ENCODE results near the gene COIL. TPM values are rescaled to one million over a fixed set of nuclear protein-coding genes. Genes with fewer than 3 reads are reported as not detected.
A peak's percentile ranks its signal among the peaks of the same experiment; 100 is the strongest.
"Not testable (repeated sequence)": the region's sequence is repeated elsewhere in the genome, so short reads cannot be mapped to it uniquely, and the experiment has no call there.

COIL gene
- total RNA-seq, 1 donor from 2014 or later, result 20.3 TPM

DNA sequence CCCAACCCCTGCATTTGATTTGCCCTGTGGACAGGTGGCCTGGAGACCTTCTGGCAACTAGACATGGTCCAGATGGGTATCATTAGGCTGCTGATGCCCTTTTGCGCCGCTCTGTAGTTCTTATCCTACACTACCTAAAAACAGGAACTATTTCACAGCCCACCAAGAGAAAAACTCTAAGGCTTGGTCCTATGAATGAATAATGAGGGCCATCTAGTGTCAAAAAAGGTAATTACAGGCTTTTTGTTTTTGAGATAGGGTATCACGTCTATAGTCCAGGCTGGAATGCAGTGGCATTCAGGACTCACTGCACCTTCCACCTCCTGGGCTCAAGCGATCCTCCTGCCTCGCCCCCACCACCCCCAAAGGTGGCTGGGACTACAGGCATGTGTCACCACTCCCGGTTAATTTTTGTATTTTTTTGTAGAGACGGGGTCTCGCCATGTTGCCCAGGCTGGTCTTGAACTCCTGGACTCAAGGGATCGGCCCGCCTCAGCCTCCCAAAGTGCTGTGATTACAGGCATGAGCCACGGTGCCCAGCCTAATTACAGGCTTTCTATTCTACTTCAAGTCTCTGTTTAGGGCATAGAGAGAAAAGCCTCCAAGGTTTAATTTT is 20.9 kb downstream of the COIL start:
- H3K27ac Mint-ChIP-seq, result peak overlapping the region; percentile 65
- peaks cover 25% of the 10 kb centered on the region for H3K4me1 Mint-ChIP-seq (ENCODE audit: low read depth)
- no peak for DNase-seq (ENCODE audit: low spot score)
- intact Hi-C loops (cut with micrococcal nuclease), result loop anchor here (1.0 to 10.0 kb wide), 4 partner anchors 48 to 345 kb away; partner anchors contain the start of genes DGKE and NOG
- H3K9me3 Mint-ChIP-seq, result no peaks in the 10 kb centered on the region
- H3K27me3 Mint-ChIP-seq (ENCODE audit: low read depth), result no peaks in the 10 kb centered on the region
- peaks cover 70% of the 10 kb centered on the region for H3K36me3 Mint-ChIP-seq (ENCODE audit: low read depth)
- H3K4me3 Mint-ChIP-seq (ENCODE audit: low read depth), result no peak overlapping the region

GRCh38 chr17:56938206-56938605 is 22.6 kb downstream of the COIL start:
- DNase-seq (ENCODE audit: low spot score); H3K27me3 Mint-ChIP-seq (ENCODE audit: low read depth); intact Hi-C loops (cut with micrococcal nuclease); H3K9me3 Mint-ChIP-seq: not testable (repeated sequence)
- Mint-ChIP-seq H3K4me3 (ENCODE audit: low read depth) (peak overlapping the region; percentile 38), H3K4me1 (ENCODE audit: low read depth) (peaks cover 30% of the 10 kb centered on the region), H3K36me3 (ENCODE audit: low read depth) (peaks cover 72% of the 10 kb centered on the region), H3K27ac (peak overlapping the region; percentile 78)

DNA sequence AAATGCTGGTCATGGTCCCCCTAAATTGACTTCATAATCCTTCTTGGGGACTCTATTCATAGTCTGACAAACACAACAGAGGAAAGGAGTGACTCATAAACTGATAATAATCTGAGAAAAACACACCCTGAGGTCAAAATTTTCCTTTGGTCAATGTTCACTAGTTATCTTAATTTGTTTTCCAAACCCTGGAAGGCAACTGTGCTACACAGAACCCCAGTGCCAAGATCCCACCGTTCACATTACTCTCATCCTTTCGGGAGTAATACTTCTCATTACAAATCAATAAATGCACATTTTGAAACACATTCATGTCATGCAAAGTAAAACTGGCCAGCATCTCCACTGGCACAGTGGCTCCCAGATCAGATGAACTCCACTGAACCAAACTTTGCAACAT is 23.2 kb downstream of the COIL start:
- intact Hi-C loops (cut with micrococcal nuclease), result no loop called here
- no peaks in the 10 kb centered on the region for H3K27me3 Mint-ChIP-seq (ENCODE audit: low read depth)
- peak overlapping the region; percentile 38 for H3K4me3 Mint-ChIP-seq (ENCODE audit: low read depth)
- no peak for DNase-seq (ENCODE audit: low spot score)
- H3K4me1 Mint-ChIP-seq (ENCODE audit: low read depth), result peaks cover 30% of the 10 kb centered on the region
- no peaks in the 10 kb centered on the region for H3K9me3 Mint-ChIP-seq
- peaks cover 72% of the 10 kb centered on the region for H3K36me3 Mint-ChIP-seq (ENCODE audit: low read depth)
- H3K27ac Mint-ChIP-seq, result peak overlapping the region; percentile 78

DNA sequence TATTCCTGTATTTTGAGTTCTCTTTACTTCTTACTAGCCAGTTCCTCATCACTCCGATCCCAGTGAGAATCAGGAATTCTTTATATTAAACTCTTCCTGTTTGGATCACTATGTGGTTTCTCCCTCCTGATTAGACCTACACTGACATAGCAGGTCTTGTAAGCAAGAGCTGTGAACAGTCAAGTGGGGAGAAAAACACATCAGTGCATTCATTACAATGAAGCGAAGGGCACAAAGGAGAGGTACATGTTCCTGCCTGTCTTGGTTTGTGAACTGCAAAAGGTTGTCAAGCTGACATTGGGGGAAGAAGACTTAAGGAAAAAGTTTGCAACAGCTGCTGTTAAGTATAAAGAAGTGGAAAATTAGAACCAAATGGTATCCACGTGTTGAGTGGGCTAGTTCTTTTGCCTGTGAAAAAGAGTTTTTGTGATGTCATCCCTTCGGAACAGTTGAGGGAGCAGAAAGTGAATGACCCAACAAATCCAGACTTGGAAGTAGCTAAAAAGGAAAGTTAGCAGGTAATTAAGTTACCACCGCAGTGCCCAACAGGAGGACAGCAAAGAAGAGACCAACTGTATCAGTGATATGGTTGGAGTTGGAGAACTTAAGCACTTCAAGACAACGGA is 24.0 kb downstream of the COIL start:
- Mint-ChIP-seq H3K36me3 (ENCODE audit: low read depth) (peaks cover 72% of the 10 kb centered on the region), H3K4me1 (ENCODE audit: low read depth) (peaks cover 30% of the 10 kb centered on the region)

GRCh38 chr17:56935461-56935860 is 25.4 kb downstream of the COIL start:
- intact Hi-C loops (cut with micrococcal nuclease), result no loop called here
- H3K27ac Mint-ChIP-seq, result no peak overlapping the region
- peaks cover 73% of the 10 kb centered on the region for H3K36me3 Mint-ChIP-seq (ENCODE audit: low read depth)
- H3K9me3 Mint-ChIP-seq, result peaks cover 8% of the 10 kb centered on the region
- peaks cover 30% of the 10 kb centered on the region for H3K4me1 Mint-ChIP-seq (ENCODE audit: low read depth)
- H3K27me3 Mint-ChIP-seq (ENCODE audit: low read depth), result no peaks in the 10 kb centered on the region
- DNase-seq (ENCODE audit: low spot score), result no peak
- H3K4me3 Mint-ChIP-seq (ENCODE audit: low read depth), result no peak overlapping the region

More for the DNA sequence above, 24.0 kb downstream of the COIL start:
- H3K4me3 Mint-ChIP-seq (ENCODE audit: low read depth), result no peak overlapping the region
- H3K27me3 Mint-ChIP-seq (ENCODE audit: low read depth), result no peaks in the 10 kb centered on the region
- H3K27ac Mint-ChIP-seq, result peak overlapping the region; percentile 73
- intact Hi-C loops (cut with micrococcal nuclease), result no loop called here
- no peaks in the 10 kb centered on the region for H3K9me3 Mint-ChIP-seq
- no peak for DNase-seq (ENCODE audit: low spot score)

DNA sequence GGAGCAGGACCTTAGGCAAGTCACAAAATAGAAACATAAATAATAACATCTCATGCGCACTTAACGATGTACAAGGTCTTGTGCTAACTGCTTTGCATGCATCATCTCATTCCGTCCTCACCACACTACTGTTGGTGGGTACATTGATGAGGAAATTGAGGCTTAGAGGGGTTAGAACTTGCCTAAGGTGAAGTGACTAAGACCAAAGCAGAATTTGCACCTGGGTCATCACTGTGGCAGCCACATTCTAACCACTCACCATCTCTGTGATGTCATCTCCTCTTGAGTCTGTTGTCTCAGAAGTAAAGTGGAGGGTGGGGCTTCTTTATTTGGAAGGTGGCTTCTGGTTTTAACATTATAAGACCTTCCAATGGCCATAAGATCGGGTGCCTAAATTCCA is 26.6 kb downstream of the COIL start:
- no peak for DNase-seq (ENCODE audit: low spot score)
- intact Hi-C loops (cut with micrococcal nuclease), result no loop called here
- H3K27me3 Mint-ChIP-seq (ENCODE audit: low read depth), result no peaks in the 10 kb centered on the region
- no peak overlapping the region for H3K4me3 Mint-ChIP-seq (ENCODE audit: low read depth)
- peak overlapping the region; percentile 62 for H3K27ac Mint-ChIP-seq
- peaks cover 68% of the 10 kb centered on the region for H3K36me3 Mint-ChIP-seq (ENCODE audit: low read depth)
- peaks cover 20% of the 10 kb centered on the region for H3K9me3 Mint-ChIP-seq
- H3K4me1 Mint-ChIP-seq (ENCODE audit: low read depth), result peaks cover 27% of the 10 kb centered on the region

- H3K4me3 Mint-ChIP-seq (ENCODE audit: low read depth), result no peak overlapping the region
- intact Hi-C loops (cut with micrococcal nuclease), result no loop called here
- H3K9me3 Mint-ChIP-seq, result peaks cover 22% of the 10 kb centered on the region
- H3K27me3 Mint-ChIP-seq (ENCODE audit: low read depth), result no peaks in the 10 kb centered on the region
- H3K36me3 Mint-ChIP-seq (ENCODE audit: low read depth), result peaks cover 65% of the 10 kb centered on the region
- no peak overlapping the region for H3K27ac Mint-ChIP-seq
- H3K4me1 Mint-ChIP-seq (ENCODE audit: low read depth), result peaks cover 26% of the 10 kb centered on the region
- DNase-seq (ENCODE audit: low spot score), result no peak
These were observed 27.0 kb downstream of the COIL start for GRCh38 chr17:56933868-56934267.

DNA sequence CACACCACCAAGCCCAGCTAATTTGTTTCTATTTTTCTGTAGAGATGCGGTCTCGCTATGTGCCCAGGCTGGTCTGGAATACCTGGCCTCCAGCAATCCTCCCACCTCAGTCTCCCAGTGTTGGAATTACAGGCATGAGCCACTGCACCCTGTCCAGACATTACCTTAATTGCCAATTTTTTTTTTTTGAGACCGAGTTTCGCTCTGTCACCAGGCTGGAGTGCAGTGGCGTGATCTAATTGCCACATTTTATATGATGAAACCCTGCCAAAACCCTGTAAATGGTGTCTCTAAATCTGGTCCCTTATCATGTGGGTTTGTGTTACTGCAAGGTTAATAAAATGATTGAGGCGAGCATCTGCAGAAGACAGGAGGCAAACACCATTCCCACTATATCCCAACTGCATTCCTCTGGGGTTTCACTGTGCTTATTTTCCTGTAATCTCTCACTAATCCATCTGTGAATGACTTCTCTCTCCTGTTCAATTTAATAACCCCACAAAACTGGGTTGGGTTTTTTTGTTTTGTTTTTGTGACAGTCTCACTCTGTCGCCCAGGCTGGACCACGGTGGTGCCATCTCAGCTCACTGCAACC is 27.6 kb downstream of the COIL start:
- peaks cover 20% of the 10 kb centered on the region for H3K4me1 Mint-ChIP-seq (ENCODE audit: low read depth)
- H3K4me3 Mint-ChIP-seq (ENCODE audit: low read depth), result no peak overlapping the region
- no peaks in the 10 kb centered on the region for H3K27me3 Mint-ChIP-seq (ENCODE audit: low read depth)
- H3K27ac Mint-ChIP-seq, result no peak overlapping the region
- intact Hi-C loops (cut with micrococcal nuclease), result no loop called here
- peaks cover 59% of the 10 kb centered on the region for H3K36me3 Mint-ChIP-seq (ENCODE audit: low read depth)
- peaks cover 22% of the 10 kb centered on the region for H3K9me3 Mint-ChIP-seq
- no peak for DNase-seq (ENCODE audit: low spot score)

GRCh38 chr17:56930739-56931337 is 30.0 kb downstream of the COIL start:
- Mint-ChIP-seq H3K27me3 (ENCODE audit: low read depth) (no peaks in the 10 kb centered on the region), H3K36me3 (ENCODE audit: low read depth) (peaks cover 37% of the 10 kb centered on the region), H3K4me1 (ENCODE audit: low read depth) (peaks cover 5% of the 10 kb centered on the region), H3K4me3 (ENCODE audit: low read depth) (no peak overlapping the region), H3K27ac (no peak overlapping the region), H3K9me3 (peaks cover 26% of the 10 kb centered on the region)
- intact Hi-C loops (cut with micrococcal nuclease), result no loop called here
- no peak for DNase-seq (ENCODE audit: low spot score)

- Mint-ChIP-seq H3K4me3 (ENCODE audit: low read depth) (no peak overlapping the region), H3K9me3 (peaks cover 26% of the 10 kb centered on the region), H3K27me3 (ENCODE audit: low read depth) (no peaks in the 10 kb centered on the region), H3K27ac (no peak overlapping the region), H3K4me1 (ENCODE audit: low read depth) (peaks cover 2% of the 10 kb centered on the region), H3K36me3 (ENCODE audit: low read depth) (peaks cover 30% of the 10 kb centered on the region)
- no peak for DNase-seq (ENCODE audit: low spot score)
- intact Hi-C loops (cut with micrococcal nuclease), result no loop called here
These were observed 31.4 kb downstream of the COIL start for GRCh38 chr17:56929362-56929969.

GRCh38 chr17:56928586-56928985 is 32.3 kb downstream of the COIL start:
- H3K36me3 Mint-ChIP-seq (ENCODE audit: low read depth), result peaks cover 21% of the 10 kb centered on the region
- no peak overlapping the region for H3K4me3 Mint-ChIP-seq (ENCODE audit: low read depth)
- H3K9me3 Mint-ChIP-seq, result peaks cover 26% of the 10 kb centered on the region
- no peak for DNase-seq (ENCODE audit: low spot score)
- no peaks in the 10 kb centered on the region for H3K27me3 Mint-ChIP-seq (ENCODE audit: low read depth)
- intact Hi-C loops (cut with micrococcal nuclease), result no loop called here
- H3K27ac Mint-ChIP-seq, result no peak overlapping the region
- no peaks in the 10 kb centered on the region for H3K4me1 Mint-ChIP-seq (ENCODE audit: low read depth)

GRCh38 chr17:56926704-56927103 is 34.1 kb downstream of the COIL start:
- Mint-ChIP-seq H3K4me1 (ENCODE audit: low read depth) (no peaks in the 10 kb centered on the region), H3K4me3 (ENCODE audit: low read depth) (no peak overlapping the region), H3K27ac (no peak overlapping the region), H3K9me3 (peaks cover 26% of the 10 kb centered on the region), H3K36me3 (ENCODE audit: low read depth) (peaks cover 10% of the 10 kb centered on the region), H3K27me3 (ENCODE audit: low read depth) (no peaks in the 10 kb centered on the region)
- intact Hi-C loops (cut with micrococcal nuclease), result no loop called here
- no peak for DNase-seq (ENCODE audit: low spot score)
